Retinal pigment epithelial cell (primary cell): ENCODE data around the gene TBC1D1.

Experiments
- DNase-seq: peaks from one replicate; pipeline ENCODE4 v3.0.0-alpha.2; 2010; ENCODE audit warnings: low read depth
- H3K4me3 ChIP-seq: 2 replicates; pipeline ENCODE4 v1.5.1; 2011; ENCODE audit warnings: mild to moderate bottlenecking, low read length, control low read depth, moderate library complexity
- TF ChIP-seq, protein P1 (sequence below): conservative IDR thresholded peaks from 2 replicates; pipeline ENCODE4 v1.5.1; 2011; ENCODE audit warnings: low read depth, low read length, control low read depth, inconsistent platforms

The TBC1D1 gene

DNA sequence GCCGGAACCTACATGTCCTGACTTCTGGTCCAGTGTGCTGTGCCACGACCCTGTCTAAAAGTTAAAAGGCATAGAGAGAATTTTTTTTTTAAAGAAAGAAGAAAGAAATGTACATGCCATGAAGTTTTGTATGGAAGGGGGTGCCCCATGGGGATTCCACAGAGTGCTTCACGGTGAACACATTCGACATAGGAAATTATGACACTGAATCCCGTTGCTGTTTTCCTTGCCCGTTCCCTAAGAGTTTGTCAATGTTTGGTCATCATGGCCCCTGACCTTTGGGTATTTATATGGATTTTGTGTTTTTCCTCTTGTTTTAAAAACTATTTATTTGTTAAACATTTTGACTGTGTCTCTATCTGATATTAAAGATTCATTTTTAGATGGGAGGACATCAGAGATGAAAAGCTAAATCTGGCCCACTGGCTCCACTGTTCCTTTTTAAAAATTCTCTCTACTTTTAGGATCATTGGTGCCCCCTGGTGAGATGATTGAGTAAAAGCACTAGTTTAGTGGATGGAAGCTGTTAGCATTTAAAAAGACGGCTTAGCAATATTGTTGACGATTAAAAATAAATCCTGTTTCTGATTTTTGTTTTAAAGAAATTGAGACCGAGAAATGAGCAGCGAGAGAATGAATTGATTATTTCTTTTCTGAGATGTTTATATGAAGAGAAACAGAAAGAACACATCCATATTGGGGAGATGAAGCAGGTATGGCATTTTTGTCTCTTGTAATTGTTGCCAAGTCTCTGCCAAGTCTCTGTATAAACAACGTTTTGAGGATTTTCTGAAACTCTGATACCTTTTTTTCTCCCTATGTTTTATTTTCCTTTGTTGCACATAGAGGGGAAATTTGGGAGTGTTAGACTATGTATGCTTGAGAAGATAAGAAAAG lies 144.3 kb downstream of the TBC1D1 start:
- no peak overlapping the region for H3K4me3 ChIP-seq
- TF ChIP-seq, protein P1, sequence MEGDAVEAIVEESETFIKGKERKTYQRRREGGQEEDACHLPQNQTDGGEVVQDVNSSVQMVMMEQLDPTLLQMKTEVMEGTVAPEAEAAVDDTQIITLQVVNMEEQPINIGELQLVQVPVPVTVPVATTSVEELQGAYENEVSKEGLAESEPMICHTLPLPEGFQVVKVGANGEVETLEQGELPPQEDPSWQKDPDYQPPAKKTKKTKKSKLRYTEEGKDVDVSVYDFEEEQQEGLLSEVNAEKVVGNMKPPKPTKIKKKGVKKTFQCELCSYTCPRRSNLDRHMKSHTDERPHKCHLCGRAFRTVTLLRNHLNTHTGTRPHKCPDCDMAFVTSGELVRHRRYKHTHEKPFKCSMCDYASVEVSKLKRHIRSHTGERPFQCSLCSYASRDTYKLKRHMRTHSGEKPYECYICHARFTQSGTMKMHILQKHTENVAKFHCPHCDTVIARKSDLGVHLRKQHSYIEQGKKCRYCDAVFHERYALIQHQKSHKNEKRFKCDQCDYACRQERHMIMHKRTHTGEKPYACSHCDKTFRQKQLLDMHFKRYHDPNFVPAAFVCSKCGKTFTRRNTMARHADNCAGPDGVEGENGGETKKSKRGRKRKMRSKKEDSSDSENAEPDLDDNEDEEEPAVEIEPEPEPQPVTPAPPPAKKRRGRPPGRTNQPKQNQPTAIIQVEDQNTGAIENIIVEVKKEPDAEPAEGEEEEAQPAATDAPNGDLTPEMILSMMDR = peak; percentile 68
- no peak for DNase-seq

DNA sequence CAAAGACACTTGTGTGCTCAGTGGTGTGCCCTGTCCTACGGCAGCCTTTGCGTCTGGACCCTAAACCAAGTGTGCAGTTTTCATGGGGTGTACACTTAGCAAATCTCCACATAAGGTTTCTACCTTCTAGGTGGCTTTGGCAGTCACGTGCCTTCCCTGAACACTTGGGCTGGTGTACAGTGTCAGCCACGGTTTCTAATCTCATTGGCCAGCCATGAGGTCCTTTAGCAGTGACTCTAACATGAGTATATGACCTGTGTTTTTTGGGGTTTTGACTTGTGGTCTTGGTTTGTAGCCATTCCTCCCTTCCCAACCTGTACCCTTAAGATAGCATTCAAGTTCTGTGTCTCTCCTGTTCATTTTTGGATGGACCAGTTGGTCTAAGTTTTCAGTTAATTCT lies 145.7 kb downstream of the TBC1D1 start:
- TF ChIP-seq, protein P1 = no peak
- DNase-seq = no peak
- no peak overlapping the region for H3K4me3 ChIP-seq

GRCh38 chr4:38037612-38038011 lies 146.7 kb downstream of the TBC1D1 start:
- TF ChIP-seq, protein P1 = no peak
- no peak for DNase-seq
- H3K4me3 ChIP-seq = no peak overlapping the region

DNA sequence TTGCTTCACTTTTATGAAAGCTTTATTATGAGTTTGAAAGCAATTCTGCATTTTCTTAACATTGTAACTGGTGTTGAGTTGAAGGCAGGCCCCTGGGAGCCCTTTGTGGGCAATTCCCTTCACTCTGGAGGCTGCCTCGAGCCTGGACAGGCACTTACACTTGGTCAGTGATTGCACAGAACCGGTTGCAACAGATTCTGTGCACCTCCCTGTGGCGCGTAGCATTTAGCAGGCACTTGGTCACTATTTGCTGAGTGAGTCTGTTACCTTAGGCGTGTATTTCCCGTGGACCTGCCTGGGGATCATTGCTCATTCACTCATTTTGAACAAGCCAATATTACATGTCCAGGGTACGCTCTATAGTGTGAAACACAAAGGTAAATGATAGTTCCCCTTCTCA lies 149.7 kb downstream of the TBC1D1 start:
- no peak overlapping the region for H3K4me3 ChIP-seq

GRCh38 chr4:38044060-38044459 lies 153.2 kb downstream of the TBC1D1 start:
- TF ChIP-seq, protein P1 = no peak
- no peak for DNase-seq
- no peak overlapping the region for H3K4me3 ChIP-seq

More for the DNA sequence above, 149.7 kb downstream of the TBC1D1 start:
- TF ChIP-seq, protein P1 = no peak
- DNase-seq = no peak

DNA sequence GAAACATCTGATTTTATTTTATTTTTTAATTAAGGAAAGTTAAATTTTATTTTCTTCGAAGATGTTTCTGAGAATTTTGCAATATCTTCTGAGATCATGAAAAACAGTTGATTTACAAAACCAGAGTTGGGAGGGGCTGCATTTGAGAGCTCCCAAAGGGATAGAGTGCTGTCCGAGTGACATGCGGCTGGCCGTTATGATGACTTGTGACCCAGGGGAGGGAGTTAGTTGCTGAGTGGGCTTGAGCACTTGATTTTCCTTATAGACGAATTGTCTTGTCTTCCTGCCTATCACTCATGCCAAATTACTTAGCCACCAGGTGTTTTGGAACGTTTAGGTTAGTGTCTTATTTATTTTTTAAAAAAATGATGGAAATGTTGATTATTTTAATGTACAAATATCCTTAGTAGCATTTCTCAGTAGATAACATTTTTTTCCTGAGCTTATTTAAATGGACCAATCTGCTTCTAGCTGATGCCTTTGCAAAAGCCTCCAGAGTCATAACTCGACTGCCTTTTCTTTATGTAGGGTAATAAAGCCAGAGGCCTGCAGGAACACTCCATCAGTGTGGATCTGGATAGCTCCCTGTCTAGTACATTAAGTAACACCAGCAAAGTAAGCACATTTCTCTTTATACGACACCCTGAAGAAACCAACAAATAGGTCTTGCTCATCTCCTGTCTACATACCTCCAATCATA lies 154.6 kb downstream of the TBC1D1 start:
- TF ChIP-seq, protein P1 = no peak

More for the DNA sequence above, 154.6 kb downstream of the TBC1D1 start:
- no peak for DNase-seq
- no peak overlapping the region for H3K4me3 ChIP-seq
